Measurements from ENCODE around the gene NKX2-8.

NKX2-8 gene

GRCh38 chr14:36582011-36582873, at the start of gene NKX2-8:
TSS of gene NKX2-8 (minus strand) at chr14:36582614. CDS start at chr14:36582389, 225 bp downstream.
- peak; percentile 71 for DNase-seq

DNA sequence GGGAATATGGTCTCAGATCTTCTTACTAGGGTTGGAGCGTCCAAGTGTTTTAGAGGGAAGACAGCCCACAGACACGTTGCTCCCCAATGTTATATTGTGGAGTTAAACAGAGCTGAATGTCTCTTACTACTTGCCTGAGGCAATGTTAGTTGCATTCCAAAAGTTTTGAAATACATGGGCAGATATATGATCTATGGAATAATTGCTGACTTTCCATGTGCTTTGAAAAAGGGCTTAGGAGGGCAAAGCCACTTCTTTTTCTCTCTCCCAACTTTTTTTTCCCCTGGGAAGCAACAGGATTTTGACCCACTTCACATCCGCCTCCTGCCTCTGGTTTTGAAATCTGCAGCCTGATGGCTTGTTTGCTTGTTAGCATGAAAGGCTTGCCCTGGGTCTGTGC, 45.6 kb upstream of the NKX2-8 start:
- no peak for DNase-seq

DNA sequence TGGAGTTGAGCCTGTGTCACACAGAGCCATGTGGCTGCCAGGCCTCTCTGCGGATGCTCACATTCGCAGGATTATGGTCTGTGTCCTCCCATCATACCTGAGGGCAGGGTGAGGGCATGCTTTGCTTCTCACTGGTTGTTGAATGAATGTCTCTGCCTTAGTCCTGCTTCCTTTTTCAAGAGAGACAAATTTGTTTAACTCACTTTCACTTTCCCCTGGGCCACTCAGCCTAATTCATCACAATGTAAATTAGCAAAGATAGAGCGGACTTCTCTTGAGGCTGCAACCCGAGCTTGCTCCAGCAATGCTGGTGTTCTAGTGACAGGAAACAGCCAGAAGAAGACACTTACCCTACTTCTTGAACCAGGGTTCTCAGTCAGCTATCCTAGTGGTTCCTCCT, 43.7 kb upstream of the NKX2-8 start:
- DNase-seq, result no peak

DNA sequence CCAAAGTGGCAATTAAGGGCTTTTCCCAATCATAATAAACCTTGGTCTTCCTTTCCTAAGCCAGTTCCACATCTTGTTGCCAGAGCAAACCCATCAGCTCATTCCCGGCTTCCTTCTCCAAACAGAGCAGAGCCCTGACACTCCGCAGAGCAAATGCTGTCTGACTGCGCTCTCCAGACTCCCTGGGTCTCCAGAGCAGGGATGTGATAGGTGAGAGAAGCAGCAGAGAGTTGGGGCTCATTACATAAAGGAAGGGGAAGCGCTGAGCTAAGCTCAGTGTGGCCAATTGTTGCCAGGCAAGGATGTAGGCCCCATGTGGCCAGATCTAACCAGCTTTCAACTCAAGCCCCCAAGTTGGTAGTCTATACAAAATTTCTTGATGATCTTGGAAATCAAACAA, 43.0 kb upstream of the NKX2-8 start:
- no peak for DNase-seq

DNA sequence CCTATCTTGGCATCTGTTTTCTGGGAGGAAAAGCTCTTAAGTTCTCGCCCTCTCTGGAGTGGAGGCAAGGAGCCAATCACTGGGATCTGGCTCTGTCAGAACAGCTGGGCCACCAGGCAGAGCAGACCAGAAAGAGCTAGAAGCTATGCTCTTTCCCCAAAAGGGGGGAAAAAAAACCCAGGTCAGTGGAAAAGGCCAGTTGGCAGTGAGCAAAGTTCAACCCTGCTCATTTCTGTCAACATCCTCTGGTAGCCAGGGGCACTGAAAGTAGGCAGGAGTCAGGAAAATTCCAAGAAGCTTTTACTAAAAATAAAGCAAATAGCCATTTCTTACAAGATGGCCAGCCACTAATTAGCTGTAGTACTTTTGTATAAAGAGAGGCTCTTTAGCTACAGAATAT, 42.6 kb upstream of the NKX2-8 start:
- no peak for DNase-seq

DNA sequence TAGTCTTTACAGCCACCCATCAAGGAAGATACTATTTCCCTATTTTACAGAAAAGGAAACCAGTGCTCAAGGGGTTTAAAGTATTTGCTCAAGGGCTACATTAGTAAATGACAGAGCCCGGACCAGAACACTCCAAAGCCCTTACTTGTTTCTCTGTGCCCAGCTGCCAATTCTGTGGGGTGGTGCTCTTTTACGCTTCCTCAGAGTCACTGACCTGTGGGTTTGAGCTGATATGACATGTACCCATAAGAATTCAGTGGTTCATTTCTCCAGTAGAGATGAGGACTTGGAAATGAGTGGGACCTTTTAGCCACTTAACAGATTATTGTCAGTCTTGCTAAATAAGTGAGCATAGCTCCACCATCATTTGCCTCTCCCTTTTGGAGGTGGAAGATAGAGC, 37.4 kb upstream of the NKX2-8 start:
- DNase-seq, result no peak

DNA sequence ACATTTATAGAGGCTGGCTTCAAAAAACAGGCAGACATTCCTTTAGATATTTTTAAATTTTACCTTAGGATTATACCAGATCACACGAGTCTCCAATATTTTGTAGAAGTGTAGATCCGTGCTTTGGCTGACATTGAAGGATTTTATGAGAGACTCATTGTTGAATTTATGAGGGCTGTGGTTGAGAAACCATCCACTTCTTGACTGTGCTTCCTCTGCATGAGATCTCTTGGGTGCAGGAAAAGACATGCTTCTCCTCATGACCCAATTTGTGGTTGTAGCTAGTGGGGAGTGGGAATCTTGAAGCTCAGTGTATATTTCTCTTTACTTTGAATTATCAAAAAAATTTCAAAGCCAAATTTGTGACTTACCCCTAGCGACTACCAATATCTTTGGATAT, 36.7 kb upstream of the NKX2-8 start:
- DNase-seq, result no peak

- DNase-seq, result no peak
These were observed 36.2 kb upstream of the NKX2-8 start for GRCh38 chr14:36618641-36619040.

DNA sequence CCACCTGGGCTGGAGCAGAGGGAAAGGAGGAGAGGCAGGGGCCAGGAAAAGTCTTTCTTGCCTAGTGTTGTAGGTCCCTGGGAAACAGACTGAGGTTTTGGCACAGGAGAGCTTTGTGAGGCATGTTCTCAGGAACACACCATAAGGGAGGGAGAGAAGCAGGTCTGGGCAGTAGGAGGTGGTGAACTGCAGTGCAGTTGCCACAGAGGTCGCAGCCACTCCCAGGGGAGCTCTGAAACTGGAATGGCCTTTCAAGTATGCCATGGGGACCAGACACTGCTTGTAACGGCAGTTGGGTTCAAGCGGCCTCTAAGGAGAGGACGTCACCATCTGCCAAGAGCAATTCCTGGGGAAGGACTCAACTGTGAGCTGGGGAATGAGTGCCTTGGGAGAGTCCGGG, 35.4 kb upstream of the NKX2-8 start:
- DNase-seq, result peak; percentile 17

- DNase-seq, result peak; percentile 64
These were observed 23.1 kb upstream of the NKX2-8 start for GRCh38 chr14:36605506-36605857.

DNA sequence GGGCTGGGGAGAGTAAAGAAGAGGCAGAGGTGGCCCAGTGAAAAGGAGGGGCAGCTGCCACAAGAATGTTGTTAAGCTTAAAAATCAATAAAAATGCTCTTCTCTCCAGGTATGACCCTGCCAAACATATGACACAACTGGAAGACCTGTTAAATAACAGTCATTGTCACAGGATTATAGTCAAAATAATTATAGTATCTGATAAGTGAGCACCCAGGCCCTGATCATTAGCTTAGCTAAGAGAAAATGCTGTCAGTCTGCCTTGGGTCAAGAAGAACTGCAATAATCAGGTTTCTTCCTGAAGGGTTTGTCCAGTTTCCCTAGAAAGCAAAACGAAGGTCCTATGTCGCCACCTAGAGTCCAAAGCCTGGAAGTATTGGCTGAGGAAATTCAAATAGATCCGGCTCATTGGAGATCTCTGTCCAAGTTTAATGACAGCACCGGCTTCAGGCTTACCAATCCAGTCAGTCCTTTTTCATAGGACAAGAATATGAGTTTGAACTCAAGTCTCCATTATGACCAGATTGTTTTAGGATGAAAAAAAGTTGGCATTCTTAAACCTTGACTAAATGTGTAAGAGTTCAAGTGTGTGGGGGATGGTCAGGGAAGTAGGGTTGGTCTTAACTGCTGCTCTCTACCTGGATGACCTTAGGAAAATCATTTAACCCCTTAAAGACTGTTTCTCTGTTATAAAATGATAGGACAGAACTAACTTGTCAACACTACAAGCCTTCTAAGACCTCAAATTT, 22.5 kb upstream of the NKX2-8 start:
- DNase-seq, result peak; percentile 91

DNA sequence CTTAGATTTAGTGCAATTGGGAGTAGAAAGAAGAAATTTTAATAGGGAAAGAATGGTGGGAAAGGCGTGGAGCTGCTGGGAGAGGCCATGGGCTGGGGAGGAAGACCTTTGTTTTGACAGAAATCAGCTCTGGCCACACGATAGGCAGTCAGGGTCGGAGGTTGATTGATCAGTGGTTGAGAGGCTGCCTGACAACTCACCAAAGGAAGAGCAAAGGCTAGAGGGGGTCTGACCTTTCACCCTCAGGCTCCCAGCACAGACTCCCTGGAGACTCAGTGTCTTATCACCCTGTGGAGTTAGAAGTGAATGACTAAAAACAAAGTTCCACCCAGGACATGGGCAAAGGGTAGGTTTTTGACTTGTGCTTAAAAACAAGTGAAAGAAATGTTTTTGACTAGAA, 18.0 kb upstream of the NKX2-8 start:
- DNase-seq, result no peak

- DNase-seq, result peak; percentile 70
These were observed 9.1 kb upstream of the NKX2-8 start for GRCh38 chr14:36591482-36591881.

DNA sequence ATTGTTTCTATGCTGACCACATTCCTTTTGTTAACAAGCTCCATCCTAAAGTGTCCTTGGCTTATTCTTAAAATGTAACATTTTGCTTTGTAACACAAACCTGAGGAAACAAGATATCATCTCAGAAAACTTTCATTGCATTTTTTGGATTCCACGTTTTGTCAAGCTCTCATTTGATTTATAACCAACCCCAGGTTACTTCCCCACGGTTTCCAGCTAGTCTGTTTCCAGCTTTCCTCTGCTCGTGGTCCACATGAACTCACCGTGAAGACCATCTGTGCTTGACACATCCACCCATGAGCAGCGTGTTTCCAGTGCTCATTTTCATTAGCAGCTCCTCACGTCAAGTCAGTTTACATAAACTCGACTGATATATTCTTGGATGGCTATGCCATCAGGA, 6.4 kb upstream of the NKX2-8 start:
- no peak for DNase-seq

GRCh38 chr14:36588119-36588518, 5.7 kb upstream of the NKX2-8 start:
- no peak for DNase-seq

- DNase-seq, result no peak
These were observed 2.7 kb upstream of the NKX2-8 start for GRCh38 chr14:36585100-36585499.

- no peak for DNase-seq
These were observed 1.7 kb upstream of the NKX2-8 start for GRCh38 chr14:36583893-36584811.

GRCh38 chr14:36583242-36583892, 953 bp upstream of the NKX2-8 start:
- no peak for DNase-seq

- no peak for DNase-seq
These were observed 444 bp upstream of the NKX2-8 start for GRCh38 chr14:36582874-36583241.

- peak; percentile 88 for DNase-seq
These were observed 1.3 kb downstream of the NKX2-8 start for GRCh38 chr14:36580856-36581831.

DNA sequence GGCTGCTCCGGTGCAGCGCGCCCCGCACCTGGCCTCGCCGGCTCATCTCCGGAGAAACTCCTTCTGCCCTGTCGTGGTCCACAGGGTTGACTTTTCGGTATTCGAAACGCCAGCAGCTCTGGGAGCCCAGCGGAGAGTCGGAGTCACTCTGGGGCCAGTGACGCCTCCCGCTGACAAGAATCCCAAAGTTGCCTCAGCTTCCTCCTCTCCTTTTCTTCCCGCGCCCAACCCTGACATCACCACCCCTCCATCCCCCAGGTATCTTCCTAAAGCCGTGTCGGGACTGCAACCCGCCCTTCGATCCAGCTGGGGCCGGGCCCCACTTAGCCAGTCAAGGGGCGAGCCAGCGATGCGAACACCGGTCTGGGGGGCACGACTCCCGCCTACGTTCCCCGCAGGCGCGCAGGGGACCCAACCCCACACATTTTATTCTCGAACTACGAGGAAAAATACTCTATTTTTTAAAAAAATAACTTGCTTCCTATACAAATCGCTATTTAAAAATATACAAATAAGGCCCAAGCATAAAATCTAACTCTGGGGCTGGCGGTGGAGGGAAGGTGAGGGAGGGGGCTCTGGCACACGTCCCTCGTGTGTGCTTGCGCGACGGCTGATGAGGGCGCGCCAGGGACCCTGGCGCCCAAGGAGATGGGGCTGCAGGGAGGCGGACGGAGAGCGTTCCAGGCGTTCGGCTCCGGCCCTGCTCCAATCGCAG, 2.1 kb downstream of the NKX2-8 start:
- DNase-seq, result no peak

Data from NCI-H69 (cell line).